HG03139 (cell line): ENCODE measurements around the gene STIM1.

Experiments used
- ATAC-seq: cut with Tn5 transposase; IDR thresholded peaks from one replicate; pipeline ENCODE4 v1.9.1; 2021; ENCODE audit not compliant: unreplicated experiment

STIM1 gene

GRCh38 chr11:3830088-3830487 lies 25.4 kb upstream of the STIM1 start:
- no peak for ATAC-seq

GRCh38 chr11:3830730-3831129 lies 24.7 kb upstream of the STIM1 start:
- ATAC-seq: no peak

GRCh38 chr11:3831378-3832239 lies 23.9 kb upstream of the STIM1 start:
- no peak for ATAC-seq

GRCh38 chr11:3832816-3833215 lies 22.6 kb upstream of the STIM1 start:
- ATAC-seq: no peak

- ATAC-seq: no peak
Measured at GRCh38 chr11:3833449-3833848, 22.0 kb upstream of the STIM1 start.

GRCh38 chr11:3834349-3834663 lies 21.2 kb upstream of the STIM1 start:
- no peak for ATAC-seq

GRCh38 chr11:3834664-3835461 lies 20.6 kb upstream of the STIM1 start:
- no peak for ATAC-seq

- ATAC-seq: no peak
Measured at GRCh38 chr11:3835751-3836150, 19.7 kb upstream of the STIM1 start.

GRCh38 chr11:3836903-3837302 lies 18.6 kb upstream of the STIM1 start:
- no peak for ATAC-seq

- no peak for ATAC-seq
Measured at GRCh38 chr11:3837793-3838192, 17.7 kb upstream of the STIM1 start.

- ATAC-seq: no peak
Measured at GRCh38 chr11:3838504-3838903, 17.0 kb upstream of the STIM1 start.

- no peak for ATAC-seq
Measured at GRCh38 chr11:3840004-3840869, 15.2 kb upstream of the STIM1 start.

GRCh38 chr11:3840870-3841425 lies 14.5 kb upstream of the STIM1 start, which contains the start of gene RHOG:
Gene RHOG (minus strand): TSS chr11:3840959. CDS start chr11:3828138, 12,821 bp downstream.
- peak; percentile 27 for ATAC-seq

- ATAC-seq: peak; percentile 47
Measured at GRCh38 chr11:3841426-3842350, 13.8 kb upstream of the STIM1 start.

- no peak for ATAC-seq
Measured at GRCh38 chr11:3843326-3843725, 12.1 kb upstream of the STIM1 start.

GRCh38 chr11:3845246-3845645 lies 10.2 kb upstream of the STIM1 start:
- no peak for ATAC-seq

- ATAC-seq: no peak
Measured at GRCh38 chr11:3845670-3846069, 9.8 kb upstream of the STIM1 start.

- ATAC-seq: no peak
Measured at GRCh38 chr11:3849297-3849874, 6.1 kb upstream of the STIM1 start.

GRCh38 chr11:3853545-3853842 lies 2.0 kb upstream of the STIM1 start:
- no peak for ATAC-seq
